GM12878 (cell line): ENCODE measurements around the gene BICRAL.

Experiments
- BACH1 ChIP-seq: fragments of 450-650 bp; IDR thresholded peaks from 2 replicates; pipeline ENCODE4 v1.6.1; 2017; ENCODE audit warnings: mild to moderate bottlenecking, borderline replicate concordance
- CTCF ChIP-seq, 3 experiments: IDR thresholded peaks in 2 of 3; conservative IDR thresholded peaks in 1 of 3; 2 replicates each; pipeline ENCODE4 v1.5.1; 2011; ENCODE audit warnings: low read depth in 3 of 3, low read length in 3 of 3, mild to moderate bottlenecking in 3 of 3, control low read depth in 2 of 3, moderate library complexity in 2 of 3, inconsistent platforms in 1 of 3, mixed read lengths in 1 of 3; ENCODE audit not compliant: control insufficient read depth in 2 of 3, insufficient read depth in 1 of 3; ENCODE audit errors: extremely low read depth in 1 of 3
- EP300 ChIP-seq, 2 experiments: fragments of 150-350 bp in 1 of 2; IDR thresholded peaks; 2 replicates each; pipeline ENCODE4 v1.6.1; 2011 to 2012; ENCODE audit warnings: low read depth in 2 of 2, low read length in 2 of 2, borderline replicate concordance in 1 of 2, improper control_type of control experiment in 1 of 2, inconsistent platforms in 1 of 2; ENCODE audit not compliant: control insufficient read depth in 1 of 2
- MXI1 ChIP-seq: fragments of 150-350 bp; IDR thresholded peaks from 2 replicates; pipeline ENCODE4 v1.6.1; 2011; ENCODE audit warnings: low read depth, mild to moderate bottlenecking, inconsistent platforms, low read length, improper control_type of control experiment
- NFIC ChIP-seq: IDR thresholded peaks from 2 replicates; pipeline ENCODE4 v1.6.1; 2012; ENCODE audit warnings: low read depth, mild to moderate bottlenecking, inconsistent platforms, low read length, moderate library complexity
- POLR2A ChIP-seq: IDR thresholded peaks from 2 replicates; pipeline ENCODE4 v1.6.1; 2011; ENCODE audit warnings: low read depth, mild to moderate bottlenecking, low read length
- RCOR1 ChIP-seq: conservative IDR thresholded peaks from 2 replicates; pipeline ENCODE4 v1.6.1; 2012; ENCODE audit warnings: low read depth, low read length, improper control_type of control experiment
- REST ChIP-seq: IDR thresholded peaks from 2 replicates; pipeline ENCODE4 v1.6.1; 2012; ENCODE audit warnings: mild to moderate bottlenecking, low read depth, low read length
- ZNF274 ChIP-seq: IDR thresholded peaks from one replicate; pipeline ENCODE4 v1.8.0; 2011; ENCODE audit not compliant: insufficient read length, insufficient read depth
- TF ChIP-seq, protein P1 (sequence below): fragments of 450-650 bp; IDR thresholded peaks from 2 replicates; pipeline ENCODE4 v1.6.1; 2016; ENCODE audit warnings: mild to moderate bottlenecking

DNA sequence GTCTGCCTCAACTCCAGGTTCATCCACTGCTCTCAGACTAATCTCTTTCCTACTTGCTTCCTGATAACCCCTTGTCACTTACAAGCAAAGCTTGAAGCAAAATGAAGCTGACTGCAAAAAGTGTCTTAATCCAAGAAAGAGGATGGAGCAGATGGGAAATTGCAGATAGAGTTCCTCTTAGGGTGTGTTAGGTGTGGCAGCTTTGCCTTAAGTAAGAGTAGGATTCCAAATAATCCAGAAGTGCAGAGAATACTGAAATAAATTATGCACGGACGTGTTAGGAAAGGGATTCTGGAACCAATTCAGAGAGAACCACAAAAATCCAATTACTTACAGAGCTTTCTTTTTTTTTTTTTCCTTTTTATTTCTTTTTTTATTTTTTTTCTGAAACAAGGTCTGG, 91.5 kb downstream of the BICRAL start:
- TF ChIP-seq, protein P1, sequence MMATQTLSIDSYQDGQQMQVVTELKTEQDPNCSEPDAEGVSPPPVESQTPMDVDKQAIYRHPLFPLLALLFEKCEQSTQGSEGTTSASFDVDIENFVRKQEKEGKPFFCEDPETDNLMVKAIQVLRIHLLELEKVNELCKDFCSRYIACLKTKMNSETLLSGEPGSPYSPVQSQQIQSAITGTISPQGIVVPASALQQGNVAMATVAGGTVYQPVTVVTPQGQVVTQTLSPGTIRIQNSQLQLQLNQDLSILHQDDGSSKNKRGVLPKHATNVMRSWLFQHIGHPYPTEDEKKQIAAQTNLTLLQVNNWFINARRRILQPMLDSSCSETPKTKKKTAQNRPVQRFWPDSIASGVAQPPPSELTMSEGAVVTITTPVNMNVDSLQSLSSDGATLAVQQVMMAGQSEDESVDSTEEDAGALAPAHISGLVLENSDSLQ, result no peak
- TF ChIP-seq CTCF (IDR thresholded peaks at IDR 0.05 in 2 of 3, conservative IDR thresholded peaks at IDR 0.05 in 1 of 3; ENCODE audit: control insufficient read depth in 2 of 3, extremely low read depth in 1 of 3, insufficient read depth in 1 of 3, low read depth in 3 of 3, low read length in 3 of 3) (no peak), REST (no peak), POLR2A (no peak), NFIC (no peak), ZNF274 (no peak), EP300 (IDR thresholded peaks at IDR 0.05; ENCODE audit: borderline replicate concordance in 1 of 2, control insufficient read depth in 1 of 2, low read depth in 2 of 2, low read length in 2 of 2) (no peak), BACH1 (no peak), MXI1 (no peak), RCOR1 (no peak)
